ENCODE measurements around the gene TMOD2.
A peak's percentile ranks its signal among the peaks of the same experiment; 100 is the strongest.

TMOD2 gene

DNA sequence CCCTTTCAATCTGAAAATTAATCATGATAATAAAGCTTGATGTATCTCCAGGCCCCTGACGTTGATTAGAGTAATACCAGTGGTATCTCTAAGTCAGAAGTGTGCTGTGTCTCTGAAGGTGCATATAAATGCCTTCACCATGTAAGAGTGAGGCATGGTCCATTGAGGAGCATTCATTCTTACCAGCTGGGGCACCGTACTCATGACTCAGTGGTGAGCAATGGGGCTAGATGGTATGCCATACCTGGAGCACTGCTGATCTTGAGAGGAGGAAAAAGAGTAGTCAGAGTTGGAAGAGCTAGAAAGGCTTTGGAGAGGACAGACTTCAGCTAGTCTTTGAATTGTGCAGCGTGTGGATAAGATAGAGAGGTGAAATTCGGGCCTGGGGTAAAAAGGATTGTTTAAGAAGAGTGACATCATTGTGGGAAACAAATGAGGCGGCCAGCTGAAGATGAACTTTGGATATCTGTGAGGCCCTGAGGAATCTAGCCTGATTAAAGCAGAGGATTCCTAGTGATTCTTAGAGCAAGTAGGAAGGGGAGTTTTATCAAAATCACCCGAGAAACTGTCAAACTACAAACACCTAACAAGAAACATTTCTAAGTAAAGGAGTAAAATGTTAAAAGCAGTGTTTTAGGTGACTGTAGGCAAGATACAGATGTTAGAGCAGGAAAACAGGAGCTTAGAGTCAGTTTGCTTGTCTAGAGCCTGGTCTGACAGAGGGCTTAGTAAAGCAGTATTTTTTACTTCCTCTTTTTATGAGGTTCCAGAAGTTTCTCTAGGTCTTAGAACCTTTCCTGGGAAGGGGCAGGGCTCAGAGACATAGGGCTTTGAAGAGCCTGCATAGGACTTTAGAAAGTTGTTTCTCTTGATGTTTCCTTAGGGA, 91.7 kb downstream of the TMOD2 start:
- no peak for DNase-seq (ENCODE audit: insufficient read length, low spot score)

DNA sequence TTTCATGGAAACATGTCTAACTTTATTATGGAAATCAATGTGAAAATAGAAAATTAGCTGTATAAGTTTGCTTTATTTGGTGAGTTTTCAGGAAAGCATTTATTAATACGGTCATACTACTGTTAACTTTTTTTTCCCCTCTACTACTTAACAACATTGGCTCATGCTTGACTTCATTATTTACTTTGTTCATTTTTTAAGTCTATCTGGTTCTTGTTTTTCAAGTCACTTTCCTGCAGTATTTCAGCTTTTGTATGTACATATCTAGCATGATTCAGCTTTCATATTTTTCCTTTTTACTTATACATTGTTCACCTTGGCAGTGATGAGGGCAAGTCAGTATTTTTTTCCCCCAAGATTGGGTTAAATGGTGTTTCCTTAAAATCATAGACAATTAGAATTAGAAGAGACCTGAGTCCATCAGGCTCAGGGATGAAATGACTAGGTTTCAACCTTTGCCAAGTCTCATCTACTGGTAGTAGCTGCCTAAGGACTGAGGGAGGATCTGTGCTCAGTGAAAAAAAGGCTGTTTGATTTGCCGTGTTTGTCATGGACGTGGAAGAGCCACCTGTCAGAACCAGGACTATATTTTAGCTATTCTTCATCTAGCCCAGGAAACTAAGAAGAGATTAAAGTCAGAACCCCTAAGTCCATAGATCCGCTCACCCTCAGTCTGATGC, 93.5 kb downstream of the TMOD2 start:
- FAIRE-seq = no peak
- TF ChIP-seq PAX5 (IDR thresholded peaks at IDR 0.05; ENCODE audit: insufficient read depth, low read length, severe bottlenecking) (no peak), POLR2AphosphoS5 (IDR thresholded peaks at IDR 0.05; ENCODE audit: low read depth, low read length) (no peak), TAF1 (IDR thresholded peaks at IDR 0.05; ENCODE audit: low read depth, low read length) (no peak), SPI1 (IDR thresholded peaks at IDR 0.05; ENCODE audit: low read depth, low read length) (no peak), POU2F2 (IDR thresholded peaks at IDR 0.05; ENCODE audit: low read depth, low read length) (no peak), POLR2A (IDR thresholded peaks at IDR 0.05; ENCODE audit: low read depth, low read length) (no peak)
- no peak for DNase-seq (ENCODE audit: insufficient read length, low spot score)

More for the DNA sequence above, 91.7 kb downstream of the TMOD2 start:
- FAIRE-seq = peak; percentile 13
- TF ChIP-seq POU2F2 (IDR thresholded peaks at IDR 0.05; ENCODE audit: low read depth, low read length) (no peak), PAX5 (IDR thresholded peaks at IDR 0.05; ENCODE audit: insufficient read depth, low read length, severe bottlenecking) (no peak), POLR2A (IDR thresholded peaks at IDR 0.05; ENCODE audit: low read depth, low read length) (no peak), TAF1 (IDR thresholded peaks at IDR 0.05; ENCODE audit: low read depth, low read length) (no peak), SPI1 (IDR thresholded peaks at IDR 0.05; ENCODE audit: low read depth, low read length) (no peak), POLR2AphosphoS5 (IDR thresholded peaks at IDR 0.05; ENCODE audit: low read depth, low read length) (no peak)

DNA sequence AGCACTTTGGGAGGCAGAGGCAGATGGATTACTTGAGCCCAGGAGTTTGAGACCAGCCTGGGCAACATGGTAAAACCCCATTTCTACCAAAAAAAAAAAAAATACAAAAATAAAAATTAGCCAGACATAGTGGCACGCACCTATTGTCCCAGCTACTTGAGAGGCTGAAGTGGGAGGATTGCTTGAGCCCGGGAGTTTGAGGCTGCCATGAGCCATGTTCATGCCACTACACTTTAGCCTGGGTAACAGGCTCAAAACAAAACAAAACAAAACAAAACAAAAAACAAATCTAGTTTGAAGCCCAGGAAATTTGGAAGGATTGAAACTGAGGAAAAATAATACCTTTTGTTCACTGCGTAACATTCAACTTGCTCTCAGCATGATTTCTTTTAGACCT, 94.7 kb downstream of the TMOD2 start:
- FAIRE-seq (no peak), DNase-seq (ENCODE audit: insufficient read length, low spot score) (no peak)
- TF ChIP-seq POU2F2 (IDR thresholded peaks at IDR 0.05; ENCODE audit: low read depth, low read length) = no peak

DNA sequence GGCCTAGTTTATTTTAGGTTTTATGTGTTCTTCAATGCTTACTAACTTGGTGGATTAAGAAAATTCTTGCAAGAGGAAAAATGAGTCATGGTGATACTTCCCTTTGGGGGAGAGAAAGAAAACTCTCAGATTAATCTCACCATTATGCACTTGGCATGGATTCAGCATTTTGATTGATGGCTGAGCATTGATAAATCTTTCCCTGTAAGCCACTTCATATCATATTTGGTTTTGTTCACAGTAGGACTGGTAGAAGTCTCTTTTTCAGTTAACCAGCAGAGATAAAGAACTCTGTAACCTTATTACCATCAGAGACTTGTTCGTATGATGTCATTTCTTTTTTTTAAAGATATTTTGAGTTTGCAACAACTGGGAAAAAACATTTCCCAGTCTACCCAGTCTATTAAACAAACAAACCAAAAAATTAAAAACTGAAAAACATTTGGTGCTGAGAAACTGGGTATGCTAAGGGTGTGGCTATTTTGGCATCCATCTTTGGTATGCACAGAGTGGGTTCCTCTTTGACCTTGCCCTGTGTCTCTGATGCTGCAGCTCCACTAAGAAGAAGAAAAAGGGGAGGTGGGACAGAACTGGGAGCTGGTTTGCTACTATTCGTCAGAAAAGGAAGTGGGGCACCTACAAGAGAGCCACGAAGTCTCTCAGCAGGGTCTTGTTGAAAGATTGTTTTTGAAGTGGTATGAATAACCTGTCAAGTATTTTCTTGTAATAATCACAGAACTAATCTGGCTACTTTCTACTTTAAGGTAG, 95.2 kb downstream of the TMOD2 start:
- FAIRE-seq (no peak), DNase-seq (ENCODE audit: insufficient read length, low spot score) (no peak)
- no peak for TF ChIP-seq POLR2A (IDR thresholded peaks at IDR 0.05; ENCODE audit: low read depth, low read length)
- no peak for TF ChIP-seq TAF1 (IDR thresholded peaks at IDR 0.05; ENCODE audit: low read depth, low read length)
- peak; percentile 43; the same call in 1 of the 2 replicates for TF ChIP-seq SPI1 (IDR thresholded peaks at IDR 0.05; ENCODE audit: low read depth, low read length)

DNA sequence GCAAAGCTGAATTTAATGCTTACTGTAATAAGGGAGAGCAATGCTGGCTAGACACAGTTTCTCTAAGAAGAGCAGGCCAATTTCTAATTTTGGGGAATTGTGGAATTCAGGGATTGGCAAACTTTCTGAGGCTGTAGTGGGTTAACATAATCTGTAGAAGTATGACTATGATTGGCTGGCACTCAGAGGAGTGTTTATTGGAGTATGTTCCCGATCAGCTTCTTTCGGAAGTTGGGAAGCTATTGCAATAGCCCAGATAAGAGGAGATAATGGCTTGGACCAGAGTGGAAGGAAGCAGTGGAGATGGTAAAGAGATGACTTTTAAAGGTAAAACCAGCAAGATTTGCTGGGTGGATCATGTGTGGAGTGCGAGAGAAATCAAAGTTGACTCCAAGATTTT, 97.4 kb downstream of the TMOD2 start:
- FAIRE-seq = no peak
- DNase-seq (ENCODE audit: insufficient read length, low spot score) = no peak
- TF ChIP-seq SPI1 (IDR thresholded peaks at IDR 0.05; ENCODE audit: low read depth, low read length) (no peak), PAX5 (IDR thresholded peaks at IDR 0.05; ENCODE audit: insufficient read depth, low read length, severe bottlenecking) (no peak), POLR2A (IDR thresholded peaks at IDR 0.05; ENCODE audit: low read depth, low read length) (no peak), POU2F2 (IDR thresholded peaks at IDR 0.05; ENCODE audit: low read depth, low read length) (no peak), TAF1 (IDR thresholded peaks at IDR 0.05; ENCODE audit: low read depth, low read length) (no peak), POLR2AphosphoS5 (IDR thresholded peaks at IDR 0.05; ENCODE audit: low read depth, low read length) (no peak)

DNA sequence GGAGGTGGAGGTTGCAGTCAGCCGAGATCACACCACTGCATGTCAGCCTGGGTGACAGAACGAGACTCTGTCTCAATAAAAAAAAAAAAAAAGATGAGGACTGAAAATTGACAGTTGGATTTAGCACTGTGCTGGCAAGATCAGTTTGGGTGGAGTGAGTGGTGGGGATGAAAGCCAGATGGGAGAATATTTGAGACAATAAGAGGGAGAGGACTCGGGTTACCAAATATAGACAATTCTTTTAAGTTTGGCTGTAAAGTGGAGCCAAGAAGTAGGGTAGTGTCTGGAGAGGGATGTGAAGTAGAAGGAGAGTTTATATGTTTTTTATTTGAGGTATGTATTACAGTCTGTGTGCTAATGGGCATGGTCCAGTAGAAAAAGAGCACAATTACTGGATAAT, 98.5 kb downstream of the TMOD2 start:
- FAIRE-seq = no peak
- DNase-seq (ENCODE audit: insufficient read length, low spot score) = no peak
- TF ChIP-seq POU2F2 (IDR thresholded peaks at IDR 0.05; ENCODE audit: low read depth, low read length) (no peak), POLR2A (IDR thresholded peaks at IDR 0.05; ENCODE audit: low read depth, low read length) (no peak), SPI1 (IDR thresholded peaks at IDR 0.05; ENCODE audit: low read depth, low read length) (no peak), PAX5 (IDR thresholded peaks at IDR 0.05; ENCODE audit: insufficient read depth, low read length, severe bottlenecking) (no peak), TAF1 (IDR thresholded peaks at IDR 0.05; ENCODE audit: low read depth, low read length) (no peak)

DNA sequence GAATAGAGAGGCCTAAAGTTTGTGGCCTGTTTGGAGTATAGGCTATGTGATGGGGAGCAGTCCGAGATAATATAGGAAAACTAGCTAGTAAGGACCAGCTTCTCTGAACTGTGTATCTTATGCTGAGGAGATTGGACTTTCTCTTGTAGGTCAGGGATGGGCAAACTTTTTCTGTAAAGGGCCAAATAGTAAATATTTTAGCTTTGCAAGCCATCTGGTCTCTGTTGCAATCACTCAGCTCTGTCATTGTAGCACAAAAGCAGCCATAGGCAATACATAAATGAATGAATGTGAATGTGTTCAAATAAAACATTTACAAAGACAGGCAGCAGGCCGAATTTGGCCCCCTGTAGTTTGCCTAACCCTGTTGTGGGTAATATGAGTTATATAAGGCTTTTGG, 102.6 kb downstream of the TMOD2 start:
- FAIRE-seq (no peak), DNase-seq (ENCODE audit: insufficient read length, low spot score) (no peak)
- no peak for TF ChIP-seq POU2F2 (IDR thresholded peaks at IDR 0.05; ENCODE audit: low read depth, low read length)
- no peak for TF ChIP-seq POLR2AphosphoS5 (IDR thresholded peaks at IDR 0.05; ENCODE audit: low read depth, low read length)
- no peak for TF ChIP-seq POLR2A (IDR thresholded peaks at IDR 0.05; ENCODE audit: low read depth, low read length)

DNA sequence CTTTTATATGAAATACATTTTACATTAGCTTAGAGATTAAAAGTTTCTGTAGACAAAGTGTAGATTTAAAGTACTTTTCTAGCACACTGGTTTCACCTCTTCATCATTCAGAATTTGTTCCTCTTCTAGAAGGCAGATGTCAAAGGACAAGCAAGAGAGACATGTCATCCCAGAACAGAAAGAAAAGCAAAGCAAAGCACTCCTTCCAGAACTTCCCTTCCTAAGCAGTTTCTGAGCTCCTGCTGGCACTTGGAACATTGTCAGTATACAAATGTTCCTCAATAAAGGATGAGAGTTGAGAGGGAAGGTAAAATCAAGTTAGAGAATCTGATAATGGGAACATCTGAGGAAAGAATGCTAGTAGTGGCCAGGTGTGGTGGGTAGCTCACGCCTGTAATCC, 104.2 kb downstream of the TMOD2 start:
- DNase-seq (ENCODE audit: insufficient read length, low spot score) (no peak), FAIRE-seq (no peak)
- TF ChIP-seq PAX5 (IDR thresholded peaks at IDR 0.05; ENCODE audit: insufficient read depth, low read length, severe bottlenecking) (no peak), SPI1 (IDR thresholded peaks at IDR 0.05; ENCODE audit: low read depth, low read length) (no peak), POLR2A (IDR thresholded peaks at IDR 0.05; ENCODE audit: low read depth, low read length) (no peak), POLR2AphosphoS5 (IDR thresholded peaks at IDR 0.05; ENCODE audit: low read depth, low read length) (no peak), POU2F2 (IDR thresholded peaks at IDR 0.05; ENCODE audit: low read depth, low read length) (no peak), TAF1 (IDR thresholded peaks at IDR 0.05; ENCODE audit: low read depth, low read length) (no peak)

DNA sequence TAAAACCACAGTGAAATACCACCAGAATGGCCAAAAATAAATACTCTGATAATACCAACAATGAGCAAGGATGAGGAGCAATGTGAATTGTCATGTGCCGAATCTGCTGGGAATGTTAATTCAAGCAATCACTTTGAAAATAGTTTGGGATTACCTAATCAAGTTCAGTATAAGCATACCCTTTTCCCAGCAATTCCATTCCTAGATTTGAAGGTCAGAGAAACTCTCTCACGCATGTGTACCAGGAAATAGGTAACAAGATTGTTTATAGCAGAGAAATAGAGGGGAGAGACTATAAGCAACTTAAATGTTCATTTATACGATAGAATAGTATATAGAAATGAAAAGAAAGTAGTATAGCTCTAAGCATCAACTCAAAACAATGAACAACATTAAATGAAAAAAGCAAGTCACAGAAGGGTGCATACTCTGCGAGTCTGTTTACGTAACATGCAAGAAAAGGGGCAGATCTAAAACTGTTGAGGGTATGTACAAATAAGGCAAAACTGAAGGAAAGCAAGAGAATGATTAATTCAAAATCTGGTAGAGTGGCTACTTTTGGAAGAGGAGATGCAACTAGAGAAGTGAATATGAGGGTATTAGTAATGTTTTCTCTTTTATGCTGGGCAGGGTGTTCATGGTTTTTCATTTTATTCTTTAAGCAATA, 105.5 kb downstream of the TMOD2 start:
- DNase-seq (ENCODE audit: insufficient read length, low spot score) (no peak), FAIRE-seq (no peak)
- TF ChIP-seq TAF1 (IDR thresholded peaks at IDR 0.05; ENCODE audit: low read depth, low read length) (no peak), POLR2AphosphoS5 (IDR thresholded peaks at IDR 0.05; ENCODE audit: low read depth, low read length) (no peak), POLR2A (IDR thresholded peaks at IDR 0.05; ENCODE audit: low read depth, low read length) (no peak), SPI1 (IDR thresholded peaks at IDR 0.05; ENCODE audit: low read depth, low read length) (no peak), POU2F2 (IDR thresholded peaks at IDR 0.05; ENCODE audit: low read depth, low read length) (no peak), PAX5 (IDR thresholded peaks at IDR 0.05; ENCODE audit: insufficient read depth, low read length, severe bottlenecking) (no peak)

Measured in GM12891 (cell line).